HEK293 (cell line): Measurements from ENCODE around the gene C4orf50.

Experiments
- CTCF ChIP-seq: fragments of 450-650 bp; formaldehyde crosslinking; IDR thresholded peaks from 2 replicates; pipeline ENCODE4 v1.5.1; 2016; ENCODE audit warnings: missing biosample characterization, missing genetic modification characterization
- KLF8 ChIP-seq: fragments of 450-650 bp; formaldehyde crosslinking; IDR thresholded peaks from 2 replicates; pipeline ENCODE4 v1.5.1; 2016; ENCODE audit warnings: missing biosample characterization, missing genetic modification characterization
- OSR2 ChIP-seq: fragments of 450-650 bp; formaldehyde crosslinking; IDR thresholded peaks from 2 replicates; pipeline ENCODE4 v1.5.1; 2016; ENCODE audit warnings: missing biosample characterization, missing genetic modification characterization
- SP2 ChIP-seq: fragments of 450-650 bp; formaldehyde crosslinking; IDR thresholded peaks from 2 replicates; pipeline ENCODE4 v1.5.1; 2016; ENCODE audit warnings: missing biosample characterization, missing genetic modification characterization
- YY1 ChIP-seq: fragments of 450-650 bp; formaldehyde crosslinking; IDR thresholded peaks from 2 replicates; pipeline ENCODE4 v1.5.1; 2018; ENCODE audit warnings: missing biosample characterization, missing genetic modification characterization
- ZBTB11 ChIP-seq: fragments of 450-650 bp; formaldehyde crosslinking; conservative IDR thresholded peaks from 2 replicates; pipeline ENCODE4 v1.5.1; 2016; ENCODE audit warnings: low read depth, missing biosample characterization, missing genetic modification characterization
- ZNF112 ChIP-seq: fragments of 450-650 bp; formaldehyde crosslinking; IDR thresholded peaks from 2 replicates; pipeline ENCODE4 v1.5.0; 2017; ENCODE audit warnings: missing biosample characterization, missing genetic modification characterization
- ZNF175 ChIP-seq: fragments of 450-650 bp; formaldehyde crosslinking; IDR thresholded peaks from 2 replicates; pipeline ENCODE4 v1.5.1; 2016; ENCODE audit warnings: missing biosample characterization, missing genetic modification characterization
- ZNF394 ChIP-seq: fragments of 450-650 bp; formaldehyde crosslinking; IDR thresholded peaks from 2 replicates; pipeline ENCODE4 v1.5.1; 2016; ENCODE audit warnings: missing biosample characterization, missing genetic modification characterization, mild to moderate bottlenecking, moderate library complexity, borderline replicate concordance
- ZNF398 ChIP-seq: fragments of 450-650 bp; formaldehyde crosslinking; IDR thresholded peaks from 2 replicates; pipeline ENCODE4 v1.5.1; 2017; ENCODE audit warnings: missing biosample characterization, missing genetic modification characterization
- ZNF558 ChIP-seq: fragments of 450-650 bp; formaldehyde crosslinking; IDR thresholded peaks from 2 replicates; pipeline ENCODE4 v1.5.1; 2016; ENCODE audit warnings: missing biosample characterization, missing genetic modification characterization
- ZNF561 ChIP-seq: fragments of 450-650 bp; IDR thresholded peaks from 2 replicates; pipeline ENCODE4 v1.5.1; 2018; ENCODE audit warnings: missing biosample characterization, missing genetic modification characterization, borderline replicate concordance
- ZNF639 ChIP-seq: fragments of 450-650 bp; formaldehyde crosslinking; IDR thresholded peaks from 2 replicates; pipeline ENCODE4 v1.5.1; 2016; ENCODE audit warnings: missing biosample characterization, missing genetic modification characterization
- ZNF747 ChIP-seq: fragments of 450-650 bp; formaldehyde crosslinking; IDR thresholded peaks from 2 replicates; pipeline ENCODE4 v1.5.1; 2016; ENCODE audit warnings: missing biosample characterization, missing genetic modification characterization

- TF ChIP-seq CTCF (tag by site-specific recombination) (no peak), ZNF561 (tag by site-specific recombination) (no peak), OSR2 (no peak), YY1 (no peak), SP2 (no peak), ZNF558 (tag by site-specific recombination) (no peak), ZNF639 (no peak), KLF8 (tag by site-specific recombination) (no peak), ZNF398 (tag by site-specific recombination) (no peak), ZBTB11 (tag by site-specific recombination) (no peak), ZNF394 (tag by site-specific recombination) (no peak), ZNF175 (tag by site-specific recombination) (no peak), ZNF747 (tag by site-specific recombination) (no peak), ZNF112 (tag by site-specific recombination) (no peak)
These were observed 15.2 kb upstream of the C4orf50 start for GRCh38 chr4:6033381-6033780.
